ENCODE data around the gene CSNK2A2.

Gene CSNK2A2

GRCh38 chr16:58110571-58111301 lies 87.2 kb downstream of the CSNK2A2 start:
- DNase-seq (ENCODE audit: low spot score) = peak; percentile 94

- no peak for DNase-seq (ENCODE audit: low spot score)
Measured at GRCh38 chr16:58109881-58110280, 88.0 kb downstream of the CSNK2A2 start.

GRCh38 chr16:58109330-58109729 lies 88.6 kb downstream of the CSNK2A2 start:
- DNase-seq (ENCODE audit: low spot score) = no peak
